IMR-90 (cell line): ENCODE results near the gene CATSPER4. TPM values are rescaled to one million over a fixed set of nuclear protein-coding genes. Genes with fewer than 3 reads are reported as not detected.

Source experiments
- ATAC-seq: fragments of 200-7000 bp; cut with Tn5 transposase; 2 replicates; pipeline ENCODE4 v1.9.1; 2020; ENCODE audit warnings: low read depth, mild to moderate bottlenecking, moderate library complexity
- BruUV-seq: library from RNA; stranded (reverse); fragments of 400-500 nt; replicated peaks from 2 replicates; lab custom pipeline; 2021; lab: Mats Ljungman, UMichigan
- CTCF ChIA-PET: fragments of 300-600 bp; formaldehyde crosslinking; extraction: SDS; loops from one replicate; lab custom pipeline; 2021; ENCODE audit warnings: antibody characterized with exemption; lab: Yijun Ruan, JAX
- POLR2A ChIA-PET: fragments of 300-600 bp; sonication (Branson Sonifier 250); formaldehyde crosslinking; loops from one replicate; lab custom pipeline; 2022; ENCODE audit warnings: antibody characterized with exemption; ENCODE audit not compliant: unreplicated experiment; lab: Charles Lee
- DNase-seq: peaks from one replicate; pipeline ENCODE4 v3.0.0; 2013
- H2AFZ ChIP-seq: replicated peaks from 2 replicates; pipeline ENCODE3; 2013; ENCODE audit warnings: low read length, mild to moderate bottlenecking; ENCODE audit not compliant: poor library complexity
- H2AK5ac ChIP-seq: 2 replicates; pipeline ENCODE4 v1.6.1; 2013; ENCODE audit warnings: low read depth, low read length, inconsistent platforms
- H2AK9ac ChIP-seq: replicated peaks from 2 replicates; pipeline ENCODE3; 2013; ENCODE audit warnings: mild to moderate bottlenecking, low read depth, low read length, moderate library complexity; ENCODE audit not compliant: poor library complexity
- H2BK120ac ChIP-seq: 2 replicates; pipeline ENCODE4 v1.6.1; 2013; ENCODE audit warnings: low read depth, low read length, inconsistent platforms
- H2BK15ac ChIP-seq: 3 replicates; pipeline ENCODE4 v1.6.1; 2013; ENCODE audit warnings: low read depth, low read length, inconsistent platforms
- H2BK20ac ChIP-seq: 2 replicates; pipeline ENCODE4 v1.6.1; 2013; ENCODE audit warnings: low read depth, mild to moderate bottlenecking, inconsistent platforms, low read length, moderate library complexity
- H2BK5ac ChIP-seq: 2 replicates; pipeline ENCODE4 v1.6.1; 2013; ENCODE audit warnings: mild to moderate bottlenecking, low read depth, low read length, inconsistent platforms; ENCODE audit not compliant: poor library complexity, severe bottlenecking
- H3K14ac ChIP-seq: replicated peaks from 2 replicates; pipeline ENCODE4 v1.6.1; 2013; ENCODE audit warnings: low read depth, low read length, inconsistent platforms
- H3K18ac ChIP-seq: 2 replicates; pipeline ENCODE4 v1.6.1; 2013; ENCODE audit warnings: low read depth, low read length, control low read depth
- H3K23ac ChIP-seq: 2 replicates; pipeline ENCODE4 v1.6.1; 2013; ENCODE audit warnings: low read depth, low read length, inconsistent platforms
- H3K27ac ChIP-seq: 2 replicates; pipeline ENCODE4 v1.5.1; 2013; ENCODE audit warnings: mild to moderate bottlenecking, control low read depth, low read length; ENCODE audit not compliant: insufficient read depth
- H3K27me3 ChIP-seq: 2 replicates; pipeline ENCODE4 v1.6.1; 2013; ENCODE audit warnings: low read length; ENCODE audit not compliant: control insufficient read depth, insufficient read depth
- H3K36me3 ChIP-seq: 2 replicates; pipeline ENCODE4 v1.6.1; 2013; ENCODE audit warnings: low read length, mixed read lengths; ENCODE audit not compliant: control insufficient read depth, insufficient read depth
- H3K4ac ChIP-seq: 2 replicates; pipeline ENCODE4 v1.6.1; 2013; ENCODE audit warnings: low read depth, low read length, inconsistent platforms
- H3K4me1 ChIP-seq: 2 replicates; pipeline ENCODE4 v1.6.1; 2013; ENCODE audit warnings: low read length, mixed read lengths; ENCODE audit not compliant: control insufficient read depth, insufficient read depth
- H3K4me2 ChIP-seq: 2 replicates; pipeline ENCODE4 v1.6.1; 2013; ENCODE audit warnings: low read depth, mild to moderate bottlenecking, control low read depth, low read length, moderate library complexity
- H3K4me3 ChIP-seq: 2 replicates; pipeline ENCODE4 v1.5.1; 2013; ENCODE audit warnings: low read depth, mild to moderate bottlenecking, control low read depth, low read length, moderate library complexity; ENCODE audit not compliant: insufficient read depth
- H3K56ac ChIP-seq: 2 replicates; pipeline ENCODE4 v1.6.1; 2013; ENCODE audit warnings: low read length, inconsistent platforms; ENCODE audit not compliant: insufficient read depth; ENCODE audit errors: extremely low read depth
- H3K79me1 ChIP-seq, 2 experiments: 2 replicates each; pipeline ENCODE4 v1.6.1; 2013; ENCODE audit warnings: low read length in 2 of 2, inconsistent platforms in 1 of 2, low read depth in 1 of 2
- H3K9ac ChIP-seq: 2 replicates; pipeline ENCODE4 v1.6.1; 2013; ENCODE audit warnings: low read depth, low read length, control low read depth
- H3K9me1 ChIP-seq: 2 replicates; pipeline ENCODE4 v1.6.1; 2013; ENCODE audit warnings: low read length, inconsistent platforms; ENCODE audit not compliant: insufficient read depth
- H3K9me3 ChIP-seq: 2 replicates; pipeline ENCODE4 v1.6.1; 2013; ENCODE audit warnings: low read length; ENCODE audit not compliant: control insufficient read depth, insufficient read depth
- H4K20me1 ChIP-seq: 2 replicates; pipeline ENCODE4 v1.6.1; 2013; ENCODE audit warnings: low read length, inconsistent platforms; ENCODE audit not compliant: insufficient read depth
- H4K5ac ChIP-seq: 2 replicates; pipeline ENCODE4 v1.6.1; 2013; ENCODE audit warnings: mild to moderate bottlenecking, low read depth, low read length, control low read depth
- H4K8ac ChIP-seq, 2 experiments: 2 replicates each; pipeline ENCODE4 v1.6.1; 2013; ENCODE audit warnings: low read depth in 2 of 2, low read length in 2 of 2, control low read depth in 1 of 2, inconsistent platforms in 1 of 2
- H4K91ac ChIP-seq: 2 replicates; pipeline ENCODE4 v1.6.1; 2013; ENCODE audit warnings: low read depth, low read length, inconsistent platforms; ENCODE audit not compliant: insufficient read depth
- BHLHE40 ChIP-seq: fragments of 150-350 bp; IDR thresholded peaks from 2 replicates; pipeline ENCODE4 v1.6.1; 2016; ENCODE audit warnings: mild to moderate bottlenecking, low read depth, low read length
- CEBPB ChIP-seq: IDR thresholded peaks from 2 replicates; pipeline ENCODE4 v1.6.1; 2012; ENCODE audit warnings: low read depth, low read length, improper control_type of control experiment
- CHD1 ChIP-seq: IDR thresholded peaks from 2 replicates; pipeline ENCODE4 v1.6.1; 2012; ENCODE audit warnings: low read depth, low read length, improper control_type of control experiment
- ELK1 ChIP-seq: fragments of 150-350 bp; IDR thresholded peaks from 2 replicates; pipeline ENCODE4 v1.6.1; 2016; ENCODE audit warnings: low read depth, mild to moderate bottlenecking, low read length, moderate library complexity, borderline replicate concordance
- MAFK ChIP-seq: IDR thresholded peaks from 2 replicates; pipeline ENCODE4 v1.6.1; 2012; ENCODE audit warnings: low read depth, low read length, improper control_type of control experiment
- MAZ ChIP-seq: IDR thresholded peaks from 2 replicates; pipeline ENCODE4 v1.6.1; 2012; ENCODE audit warnings: low read depth, mild to moderate bottlenecking, low read length, improper control_type of control experiment, moderate library complexity, borderline replicate concordance
- MXI1 ChIP-seq: IDR thresholded peaks from 2 replicates; pipeline ENCODE4 v1.6.1; 2012; ENCODE audit warnings: low read depth, mild to moderate bottlenecking, low read length, moderate library complexity, borderline replicate concordance
- POLR2A ChIP-seq: IDR thresholded peaks from 2 replicates; pipeline ENCODE4 v1.6.1; 2012; ENCODE audit warnings: mild to moderate bottlenecking, low read depth, low read length
- RCOR1 ChIP-seq: IDR thresholded peaks from 2 replicates; pipeline ENCODE4 v1.6.1; 2012; ENCODE audit warnings: mild to moderate bottlenecking, low read length, improper control_type of control experiment; ENCODE audit not compliant: insufficient replicate concordance
- USF2 ChIP-seq: fragments of 150-350 bp; IDR thresholded peaks from 2 replicates; pipeline ENCODE4 v1.6.1; 2017; ENCODE audit warnings: mild to moderate bottlenecking, antibody characterized with exemption, low read length, low read depth
- WGBS, 2 experiments: methylation state at CpG; one replicate each; pipeline versions ENCODE4 v1.1.5 to v1.1.7; 2013; ENCODE audit warnings: missing lambda C conversion rate in 2 of 2; ENCODE audit not compliant: insufficient read length in 1 of 2; ENCODE audit errors: extremely low coverage in 2 of 2; 5-methylcytosine and 5-hydroxymethylcytosine counted together
- dilution Hi-C: fragments of 300-500 bp; cut with HindIII; formaldehyde crosslinking; loops from one replicate; pipeline ENCODE4 v1.14.3; 2018; ENCODE audit warnings: low sequenced_read_pairs; ENCODE audit not compliant: unreplicated experiment
- in situ Hi-C: fragments of 300-500 bp; cut with MboI; formaldehyde crosslinking; loops from 3 replicates; pipeline ENCODE4 v1.14.3; 2019; ENCODE audit warnings: low sequenced_read_pairs, inconsistent platforms, mixed read lengths
- intact Hi-C: fragments of 100-400 bp; cut with micrococcal nuclease; formaldehyde crosslinking; loops from 2 replicates; pipeline ENCODE4 v1.10.0; 2022
- polyA plus RNA-seq, 3 experiments: library from polyadenylated mRNA; depleted of rRNA; stranded (reverse); fragments of >200 nt; gene quantifications; 2 replicates each; pipeline ENCODE4 v1.2.3, GENCODE V29; 2012; ENCODE audit warnings: low replicate concordance in 1 of 3
- total RNA-seq: library from RNA; depleted of rRNA; stranded (reverse); fragments of >200 nt; gene quantifications from 2 replicates; pipeline ENCODE4 v1.2.3, GENCODE V29; 2012

CATSPER4 gene
- total and polyA plus RNA-seq, 2 of the 4 experiments (the other 2 are of a cell fraction), result not detected

GRCh38 chr1:26168410-26169197, 21.8 kb upstream of the CATSPER4 start, which contains the start of gene C1orf232:
TSS of gene C1orf232 (minus strand) at chr1:26168963. CDS start at chr1:26168499, 464 bp downstream.
- Histone ChIP-seq H3K4ac (peak within 1 kb of the TSS; percentile 78), H3K79me1 (peaks cover 4 to 19% of the 10 kb centered on the region in 2 experiments), H3K4me1 (peaks cover 5% of the 10 kb centered on the region; the same call in 1 of the 2 replicates), H2BK5ac (peak within 1 kb of the TSS; percentile 10), H3K9ac (peak within 1 kb of the TSS; percentile 89), H3K18ac (no peak within 1 kb of the TSS), H2AK9ac (peak within 1 kb of the TSS; percentile 95), H4K8ac (peak within 1 kb of the TSS in 1 of 2 experiments; percentile 91; a peak in 3 of 4 replicates), H2AFZ (peak within 1 kb of the TSS; percentile 97), H3K4me3 (peak within 1 kb of the TSS; percentile 84), H3K27me3 (peaks cover 8% of the 10 kb centered on the region; the same call in 1 of the 2 replicates), H3K14ac (peak within 1 kb of the TSS; percentile 85; the same call in 1 of the 2 replicates), H3K4me2 (peak within 1 kb of the TSS; percentile 91), H2BK15ac (no peak within 1 kb of the TSS), H3K9me1 (peaks cover 6% of the 10 kb centered on the region; the same call in 1 of the 2 replicates), H3K27ac (peak within 1 kb of the TSS; percentile 66; the same call in 1 of the 2 replicates), H3K9me3 (no peaks in the 10 kb centered on the region), H2BK20ac (no peak within 1 kb of the TSS), H3K36me3 (0 out of 2 replicates have a peak, but pooled peaks cover 2% of the 10 kb centered on the region), H2AK5ac (no peak within 1 kb of the TSS), H4K5ac (peak within 1 kb of the TSS; percentile 59; the same call in 1 of the 2 replicates), H4K20me1 (no peaks in the 10 kb centered on the region), H3K23ac (no peak within 1 kb of the TSS), H3K56ac (no peak within 1 kb of the TSS), H2BK120ac (no peak within 1 kb of the TSS), H4K91ac (peak within 1 kb of the TSS; percentile 71)
- WGBS, 2 experiments, result 70% methylated on average over 2 of the region's 5 CpGs; no CpG with 5 or more reads in 1 of the 2 experiments
- BruUV-seq, result no TSS peak
- dilution Hi-C loops (no loop called here), in situ Hi-C loops (no loop called here), intact Hi-C loops (loop anchor here (1.0 to 5.0 kb wide), 3 partner anchors 64 to 223 kb away; partner anchors contain the start of gene CEP85)
- ATAC-seq (no peak), DNase-seq (no peak)
- POLR2A ChIA-PET, result no interaction called here
- no peak for TF ChIP-seq BHLHE40
- no peak for TF ChIP-seq CHD1
- no peak for TF ChIP-seq MAZ
- TF ChIP-seq MAFK, result no peak
- TF ChIP-seq ELK1, result no peak
- no peak for TF ChIP-seq MXI1
- no peak for TF ChIP-seq POLR2A
- no peak for TF ChIP-seq CEBPB
- TF ChIP-seq USF2, result no peak
- no peak for TF ChIP-seq RCOR1
- CTCF ChIA-PET, result interaction anchor here (1.8 kb wide), 2 partner anchors 13 to 66 kb away, joined by 6 to 8 read pairs; partner anchors contain the start of gene CEP85
